ENCODE results near the gene WBP4. TPM values are rescaled to one million over a fixed set of nuclear protein-coding genes. Genes with fewer than 3 reads are reported as not detected.
"Not testable (repeated sequence)": the region's sequence is repeated elsewhere in the genome, so short reads cannot be mapped to it uniquely, and the experiment has no call there.

The WBP4 gene
- total RNA-seq, 1 experiment from 2014 or later: 11.7 TPM

- DNase-seq (ENCODE audit: low read depth): no peak
These were observed 16.2 kb downstream of the WBP4 start for GRCh38 chr13:41077475-41077874.

- DNase-seq (ENCODE audit: low read depth): no peak
These were observed 18.4 kb downstream of the WBP4 start for GRCh38 chr13:41079725-41080124.

GRCh38 chr13:41085961-41086585, 24.8 kb downstream of the WBP4 start:
- no peak for DNase-seq (ENCODE audit: low read depth)

- not testable (repeated sequence) for DNase-seq (ENCODE audit: low read depth)
These were observed 34.4 kb downstream of the WBP4 start for GRCh38 chr13:41095681-41096080.

GRCh38 chr13:41098761-41099160, 37.5 kb downstream of the WBP4 start:
- DNase-seq (ENCODE audit: low read depth): no peak

GRCh38 chr13:41099986-41100385, 38.7 kb downstream of the WBP4 start:
- DNase-seq (ENCODE audit: low read depth): no peak

GRCh38 chr13:41107104-41107571, 45.8 kb downstream of the WBP4 start:
- no peak for DNase-seq (ENCODE audit: low read depth)

- DNase-seq (ENCODE audit: low read depth): no peak
These were observed 46.3 kb downstream of the WBP4 start for GRCh38 chr13:41107584-41108014.

- DNase-seq (ENCODE audit: low read depth): peak; percentile 24
These were observed 50.1 kb downstream of the WBP4 start for GRCh38 chr13:41111454-41111853.

- no peak for DNase-seq (ENCODE audit: low read depth)
These were observed 56.6 kb downstream of the WBP4 start for GRCh38 chr13:41117869-41118268.

GRCh38 chr13:41122838-41123237, 61.5 kb downstream of the WBP4 start:
- peak; percentile 22 for DNase-seq (ENCODE audit: low read depth)

- DNase-seq (ENCODE audit: low read depth): no peak
These were observed 66.4 kb downstream of the WBP4 start for GRCh38 chr13:41127701-41128100.

- no peak for DNase-seq (ENCODE audit: low read depth)
These were observed 69.0 kb downstream of the WBP4 start for GRCh38 chr13:41130356-41130755.

GRCh38 chr13:41131189-41131588, 69.9 kb downstream of the WBP4 start:
- not testable (repeated sequence) for DNase-seq (ENCODE audit: low read depth)

GRCh38 chr13:41131660-41132511, 70.6 kb downstream of the WBP4 start:
- not testable (repeated sequence) for DNase-seq (ENCODE audit: low read depth)

GRCh38 chr13:41132512-41133152, 71.3 kb downstream of the WBP4 start, which contains the start of gene KBTBD6:
Gene KBTBD6, minus strand, starts transcription at chr13:41132802. Its CDS starts 291 bp downstream, at chr13:41132511.
- DNase-seq (ENCODE audit: low read depth): peak; percentile 99

Other genes starting within 250 kb of the WBP4 start
- 24.9 and 34.3 TPM in 2 replicates for gene ELF1, start 42.2 kb upstream of the WBP4 start, total RNA-seq (2014; rRNA removed)
- 11.5 and 13.8 TPM in 2 replicates for gene KBTBD6, start 71.3 kb downstream of the WBP4 start, total RNA-seq (2014; rRNA removed)
- gene KBTBD7, start 133.1 kb downstream of the WBP4 start, total RNA-seq (2014; rRNA removed): 7.1 and 8.1 TPM in 2 replicates
- gene MTRF1, start 202.1 kb downstream of the WBP4 start, total RNA-seq (2014; rRNA removed): 10.2 and 10.9 TPM in 2 replicates
- 6.5 and 7.6 TPM in 2 replicates for gene NAA16, start 249.8 kb downstream of the WBP4 start, total RNA-seq (2014; rRNA removed)